Measurements from ENCODE around the gene DBH. TPM values are rescaled to one million over a fixed set of nuclear protein-coding genes. Genes with fewer than 3 reads are reported as not detected.

Gene DBH
- total RNA-seq, 1 donor from 2014 or later = not detected

DNA sequence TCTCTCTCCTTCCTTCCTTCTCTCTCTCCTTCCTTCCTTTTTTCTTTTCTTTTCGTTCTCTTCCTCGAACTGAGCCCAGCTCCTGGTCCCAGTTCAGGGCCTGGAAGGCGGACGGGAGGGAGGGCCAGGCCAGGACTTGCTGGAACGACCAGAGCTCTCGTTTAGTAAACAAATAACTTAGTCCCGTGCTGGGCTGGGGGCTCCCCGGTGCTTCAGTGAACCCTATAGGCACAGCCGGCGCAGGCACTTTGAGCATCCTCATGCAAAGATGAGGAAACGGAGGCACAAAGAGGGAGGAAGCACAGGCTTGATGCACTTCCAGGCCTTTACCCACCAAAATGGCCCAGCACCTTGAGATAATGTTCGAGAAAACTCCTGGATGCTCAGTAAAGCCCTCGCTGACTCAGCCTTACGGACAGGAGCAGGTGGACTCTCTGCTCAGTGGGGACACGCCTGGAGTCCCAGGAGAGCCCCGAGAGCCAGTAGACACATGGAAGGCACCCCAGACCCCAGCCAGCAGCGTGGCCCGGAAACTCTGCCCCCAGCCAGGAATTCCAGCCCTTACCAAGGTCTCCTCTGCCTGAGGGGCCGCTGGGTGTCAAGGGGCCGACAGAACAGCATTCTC, 45.8 kb upstream of the DBH start:
- Mint-ChIP-seq H3K4me3 (ENCODE audit: unreplicated experiment) (no peak overlapping the region), H3K27ac (ENCODE audit: unreplicated experiment) (no peak overlapping the region), H3K36me3 (ENCODE audit: unreplicated experiment) (no peaks in the 10 kb centered on the region), H3K4me1 (ENCODE audit: unreplicated experiment) (peaks cover 6% of the 10 kb centered on the region), H3K27me3 (ENCODE audit: unreplicated experiment) (peaks cover 15% of the 10 kb centered on the region), H3K9me3 (ENCODE audit: unreplicated experiment) (no peaks in the 10 kb centered on the region)
- TF ChIP-seq, protein P1, sequence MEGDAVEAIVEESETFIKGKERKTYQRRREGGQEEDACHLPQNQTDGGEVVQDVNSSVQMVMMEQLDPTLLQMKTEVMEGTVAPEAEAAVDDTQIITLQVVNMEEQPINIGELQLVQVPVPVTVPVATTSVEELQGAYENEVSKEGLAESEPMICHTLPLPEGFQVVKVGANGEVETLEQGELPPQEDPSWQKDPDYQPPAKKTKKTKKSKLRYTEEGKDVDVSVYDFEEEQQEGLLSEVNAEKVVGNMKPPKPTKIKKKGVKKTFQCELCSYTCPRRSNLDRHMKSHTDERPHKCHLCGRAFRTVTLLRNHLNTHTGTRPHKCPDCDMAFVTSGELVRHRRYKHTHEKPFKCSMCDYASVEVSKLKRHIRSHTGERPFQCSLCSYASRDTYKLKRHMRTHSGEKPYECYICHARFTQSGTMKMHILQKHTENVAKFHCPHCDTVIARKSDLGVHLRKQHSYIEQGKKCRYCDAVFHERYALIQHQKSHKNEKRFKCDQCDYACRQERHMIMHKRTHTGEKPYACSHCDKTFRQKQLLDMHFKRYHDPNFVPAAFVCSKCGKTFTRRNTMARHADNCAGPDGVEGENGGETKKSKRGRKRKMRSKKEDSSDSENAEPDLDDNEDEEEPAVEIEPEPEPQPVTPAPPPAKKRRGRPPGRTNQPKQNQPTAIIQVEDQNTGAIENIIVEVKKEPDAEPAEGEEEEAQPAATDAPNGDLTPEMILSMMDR (IDR thresholded peaks at IDR 0.05) = no peak
- DNase-seq (ENCODE audit: extremely low spot score, unreplicated experiment) = no peak

DNA sequence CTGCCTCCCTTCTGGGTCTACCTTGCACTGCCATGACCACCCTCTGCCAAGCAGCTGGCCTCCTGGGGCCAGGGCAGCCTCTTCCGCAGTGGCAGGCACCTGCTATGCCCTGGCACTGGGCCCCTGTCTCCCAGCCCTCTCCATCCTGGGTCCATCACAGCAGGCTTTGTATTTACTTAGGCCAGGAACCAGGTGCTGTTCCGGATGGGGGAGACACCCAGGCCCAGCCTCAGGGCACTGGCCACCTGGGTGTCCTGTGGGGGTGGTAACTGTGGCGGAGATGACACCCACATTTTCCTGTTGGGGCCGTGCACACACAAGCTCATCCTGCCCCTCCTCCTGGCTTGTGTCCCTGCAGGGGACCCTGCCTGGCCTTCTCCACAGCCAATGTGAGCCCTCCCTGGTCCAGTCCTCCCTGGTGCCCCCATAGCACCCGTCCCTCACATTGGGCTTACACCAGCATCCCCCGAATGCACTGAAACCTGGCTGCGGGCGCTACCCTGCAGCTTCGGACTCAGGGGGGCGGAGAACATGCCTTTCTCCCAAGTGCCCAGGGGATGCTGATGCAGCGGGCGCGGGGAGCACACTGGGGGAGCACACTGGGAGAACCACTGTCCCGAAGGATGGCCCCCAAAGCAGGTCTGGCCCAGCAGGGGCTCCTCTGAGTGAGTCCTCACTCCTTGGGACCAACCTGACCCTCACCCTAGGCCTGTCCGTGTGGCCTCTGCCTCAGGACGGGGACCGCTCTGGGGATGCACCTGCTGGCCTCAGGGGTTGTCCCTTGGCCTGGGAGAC, 44.9 kb upstream of the DBH start:
- no peak overlapping the region for H3K27ac Mint-ChIP-seq (ENCODE audit: unreplicated experiment)
- no peaks in the 10 kb centered on the region for H3K36me3 Mint-ChIP-seq (ENCODE audit: unreplicated experiment)
- H3K4me1 Mint-ChIP-seq (ENCODE audit: unreplicated experiment) = no peaks in the 10 kb centered on the region
- H3K9me3 Mint-ChIP-seq (ENCODE audit: unreplicated experiment) = no peaks in the 10 kb centered on the region
- TF ChIP-seq, protein P1 (IDR thresholded peaks at IDR 0.05) = no peak
- DNase-seq (ENCODE audit: extremely low spot score, unreplicated experiment) = no peak
- H3K27me3 Mint-ChIP-seq (ENCODE audit: unreplicated experiment) = peaks cover 6% of the 10 kb centered on the region
- no peak overlapping the region for H3K4me3 Mint-ChIP-seq (ENCODE audit: unreplicated experiment)

DNA sequence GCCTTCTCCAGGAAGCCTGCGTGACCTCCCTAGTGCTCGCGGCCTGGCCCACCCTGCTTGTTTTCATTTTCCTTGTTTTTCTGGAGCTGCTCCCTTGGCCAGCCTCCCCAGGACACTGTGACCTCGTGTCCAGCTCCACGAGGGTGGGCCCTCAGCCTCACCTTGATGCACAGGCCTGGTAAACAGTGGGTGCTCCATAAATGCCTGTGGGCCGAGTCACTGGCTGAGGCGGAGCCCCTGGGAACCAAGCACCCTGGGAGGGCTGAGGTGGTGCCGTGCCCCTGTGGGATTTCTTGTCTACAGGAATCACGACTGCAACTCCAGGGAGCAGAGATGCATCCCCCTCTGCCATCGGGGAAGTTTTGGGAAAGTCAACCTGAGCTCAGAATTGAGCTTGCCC, 44.2 kb upstream of the DBH start:
- no peaks in the 10 kb centered on the region for H3K36me3 Mint-ChIP-seq (ENCODE audit: unreplicated experiment)
- peaks cover 6% of the 10 kb centered on the region for H3K27me3 Mint-ChIP-seq (ENCODE audit: unreplicated experiment)
- H3K4me3 Mint-ChIP-seq (ENCODE audit: unreplicated experiment) = no peak overlapping the region
- H3K27ac Mint-ChIP-seq (ENCODE audit: unreplicated experiment) = no peak overlapping the region
- TF ChIP-seq, protein P1 (IDR thresholded peaks at IDR 0.05) = no peak
- DNase-seq (ENCODE audit: extremely low spot score, unreplicated experiment) = no peak
- no peaks in the 10 kb centered on the region for H3K4me1 Mint-ChIP-seq (ENCODE audit: unreplicated experiment)
- peaks cover 3% of the 10 kb centered on the region for H3K9me3 Mint-ChIP-seq (ENCODE audit: unreplicated experiment)

DNA sequence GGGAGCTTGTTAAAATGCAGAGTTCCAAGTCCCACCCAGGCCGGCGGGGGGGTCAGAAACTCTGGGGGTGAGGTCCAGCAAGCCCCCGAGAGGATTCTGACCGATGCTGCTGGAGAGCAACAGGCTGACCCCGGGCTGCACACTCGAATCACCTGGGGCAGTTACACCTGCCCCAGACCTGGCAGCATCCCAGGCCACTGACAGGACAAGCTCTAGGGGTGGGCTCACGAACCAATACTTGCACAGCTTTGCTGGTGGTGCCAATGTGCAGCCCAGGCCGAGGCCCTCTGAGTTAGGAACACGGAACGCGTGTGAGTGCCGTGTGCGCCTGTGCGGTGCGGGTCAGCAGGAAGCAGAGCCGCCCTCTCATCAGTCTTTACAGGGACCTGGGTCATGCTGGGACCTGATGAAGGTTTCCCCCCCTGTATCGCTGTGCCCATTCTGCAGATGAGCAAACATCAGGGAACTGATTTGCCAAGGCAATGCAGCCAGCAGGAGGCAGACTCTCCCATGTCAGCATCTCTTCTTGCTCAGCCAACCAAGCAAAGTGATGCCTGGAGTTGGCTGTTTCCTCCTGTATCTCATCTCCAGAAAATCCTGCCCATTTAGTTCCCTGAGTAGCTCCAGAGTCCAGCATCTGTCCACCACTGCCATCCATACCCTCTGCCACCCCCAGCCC, 43.3 kb upstream of the DBH start:
- Mint-ChIP-seq H3K4me1 (ENCODE audit: unreplicated experiment) (no peaks in the 10 kb centered on the region), H3K4me3 (ENCODE audit: unreplicated experiment) (no peak overlapping the region), H3K27ac (ENCODE audit: unreplicated experiment) (no peak overlapping the region), H3K27me3 (ENCODE audit: unreplicated experiment) (peaks cover 6% of the 10 kb centered on the region), H3K9me3 (ENCODE audit: unreplicated experiment) (peaks cover 9% of the 10 kb centered on the region), H3K36me3 (ENCODE audit: unreplicated experiment) (no peaks in the 10 kb centered on the region)
- no peak for DNase-seq (ENCODE audit: extremely low spot score, unreplicated experiment)
- TF ChIP-seq, protein P1 (IDR thresholded peaks at IDR 0.05) = no peak
